H1 (cell line): Measurements from ENCODE around the gene BABAM1. TPM values are rescaled to one million over a fixed set of nuclear protein-coding genes. Genes with fewer than 3 reads are reported as not detected.

Experiments
- CTCF ChIA-PET: fragments of 300-600 bp; sonication (Branson Sonifier 250); formaldehyde crosslinking; loops from one replicate; lab custom pipeline; 2021; ENCODE audit not compliant: partially characterized antibody; lab: Charles Lee
- POLR2A ChIA-PET: fragments of 300-600 bp; sonication (Branson Sonifier 250); formaldehyde crosslinking; loops from one replicate; lab custom pipeline; 2021; ENCODE audit warnings: inconsistent platforms; ENCODE audit not compliant: partially characterized antibody; lab: Charles Lee
- DNase-seq, 2 experiments: peaks; one replicate each; pipeline versions ENCODE4 v3.0.0 to v3.0.0-alpha.2; 2010 to 2022; ENCODE audit warnings: low spot score in 2 of 2, low read depth in 1 of 2, mixed read lengths in 1 of 2
- FAIRE-seq: peaks from 2 replicates; lab custom pipeline; 2011; peaks lifted over from hg19 to GRCh38; lab: Jason Lieb, UNC
- H2AFZ ChIP-seq: 2 replicates; pipeline ENCODE4 v1.8.1; 2012; ENCODE audit warnings: low read length, inconsistent platforms
- H2AK5ac ChIP-seq: 2 replicates; pipeline ENCODE4 v1.6.1; 2013; ENCODE audit warnings: low read depth, low read length
- H2BK120ac ChIP-seq: replicated peaks from 2 replicates; pipeline ENCODE3; 2013; ENCODE audit warnings: low read depth, low read length, inconsistent platforms
- H2BK12ac ChIP-seq: 2 replicates; pipeline ENCODE4 v1.6.1; 2013; ENCODE audit warnings: low read depth, low read length
- H2BK15ac ChIP-seq: 2 replicates; pipeline ENCODE4 v1.6.1; 2013; ENCODE audit warnings: low read length
- H2BK20ac ChIP-seq: 2 replicates; pipeline ENCODE4 v1.6.1; 2013; ENCODE audit warnings: low read length
- H2BK5ac ChIP-seq: 2 replicates; pipeline ENCODE4 v1.6.1; 2013; ENCODE audit warnings: low read depth, low read length
- H3K14ac ChIP-seq: 2 replicates; pipeline ENCODE4 v1.6.1; 2013; ENCODE audit warnings: inconsistent platforms; ENCODE audit not compliant: insufficient read length
- H3K18ac ChIP-seq: 2 replicates; pipeline ENCODE4 v1.6.1; 2013; ENCODE audit warnings: low read length; ENCODE audit errors: extremely low read depth
- H3K23ac ChIP-seq: 2 replicates; pipeline ENCODE4 v1.6.1; 2013; ENCODE audit warnings: inconsistent platforms; ENCODE audit not compliant: insufficient read length
- H3K23me2 ChIP-seq: 2 replicates; pipeline ENCODE4 v1.6.1; 2013; ENCODE audit warnings: low read depth, low read length
- H3K27ac ChIP-seq: 2 replicates; pipeline ENCODE4 v1.6.1; 2011; ENCODE audit warnings: low read depth, low read length, inconsistent platforms
- H3K27me3 ChIP-seq, 4 experiments: replicated peaks in 1 of 4; 1 replicate in 1 of 4; 2 replicates in 3 of 4; pipeline versions ENCODE4 v1.6.1 to v1.8.1; 2011 to 2013; ENCODE audit warnings: low read length in 3 of 4, mild to moderate bottlenecking in 3 of 4, inconsistent platforms in 2 of 4, mixed read lengths in 2 of 4, moderate library complexity in 1 of 4; ENCODE audit not compliant: control insufficient read depth in 3 of 4, insufficient read depth in 3 of 4; ENCODE audit errors: extremely low read depth in 1 of 4
- H3K36me3 ChIP-seq, 4 experiments: 2 replicates each; pipeline versions ENCODE4 v1.6.1 to v1.8.1; 2011 to 2013; ENCODE audit warnings: mild to moderate bottlenecking in 4 of 4, low read length in 3 of 4, moderate library complexity in 2 of 4, control low read depth in 1 of 4, inconsistent platforms in 1 of 4; ENCODE audit not compliant: insufficient read depth in 4 of 4, control insufficient read depth in 2 of 4
- H3K4ac ChIP-seq: replicated peaks from 2 replicates; pipeline ENCODE3; 2013; ENCODE audit warnings: low read length, low read depth, mixed read lengths, inconsistent platforms; ENCODE audit not compliant: insufficient read length
- H3K4me1 ChIP-seq, 4 experiments: replicated peaks in 1 of 4; 1 replicate in 1 of 4; 2 replicates in 3 of 4; pipeline versions ENCODE4 v1.6.1 to v1.8.1; 2011 to 2013; ENCODE audit warnings: low read length in 3 of 4, inconsistent platforms in 2 of 4, mixed read lengths in 1 of 4; ENCODE audit not compliant: insufficient read depth in 4 of 4, control insufficient read depth in 3 of 4
- H3K4me2 ChIP-seq, 2 experiments: 2 replicates each; pipeline versions ENCODE4 v1.6.1 to v1.8.1; 2011 to 2013; ENCODE audit warnings: low read depth in 2 of 2, low read length in 2 of 2, control low read depth in 1 of 2, inconsistent platforms in 1 of 2, mild to moderate bottlenecking in 1 of 2; ENCODE audit not compliant: insufficient read depth in 1 of 2
- H3K4me3 ChIP-seq, 4 experiments: fragments of 200-600, 300-600 bp in 1 of 4; sonication (generic), shearing (Covaris generic), sonication (Bioruptor Twin) in 1 of 4; 2 replicates each; pipeline versions ENCODE4 v1.5.1 to v1.8.1; 2011 to 2016; ENCODE audit warnings: low read length in 4 of 4, low read depth in 3 of 4, control low read depth in 2 of 4, inconsistent platforms in 2 of 4, mild to moderate bottlenecking in 2 of 4, mixed read lengths in 1 of 4, moderate library complexity in 1 of 4; ENCODE audit not compliant: insufficient read depth in 2 of 4; ENCODE audit errors: extremely low read depth in 1 of 4
- H3K56ac ChIP-seq: replicated peaks from 2 replicates; pipeline ENCODE3; 2013; ENCODE audit warnings: low read depth, mild to moderate bottlenecking, mixed read lengths, low read length, inconsistent platforms; ENCODE audit not compliant: insufficient read length
- H3K79me1 ChIP-seq: 2 replicates; pipeline ENCODE4 v1.6.1; 2013; ENCODE audit warnings: low read depth, low read length, control low read depth
- H3K79me2 ChIP-seq, 2 experiments: 2 replicates each; pipeline versions ENCODE4 v1.6.1 to v1.8.1; 2012 to 2013; ENCODE audit warnings: low read length in 2 of 2, mild to moderate bottlenecking in 2 of 2, inconsistent platforms in 1 of 2; ENCODE audit not compliant: insufficient read depth in 2 of 2, control insufficient read depth in 1 of 2
- H3K9ac ChIP-seq, 4 experiments: replicated peaks in 1 of 4; 1 replicate in 1 of 4; 2 replicates in 3 of 4; pipeline versions ENCODE4 v1.6.1 to v1.8.1; 2011 to 2013; ENCODE audit warnings: low read depth in 3 of 4, low read length in 3 of 4, control low read depth in 2 of 4, mild to moderate bottlenecking in 2 of 4, moderate library complexity in 2 of 4, inconsistent platforms in 1 of 4; ENCODE audit errors: extremely low read depth in 1 of 4
- H3K9me3 ChIP-seq, 2 experiments: 2 replicates each; pipeline versions ENCODE4 v1.6.1 to v1.8.1; 2012 to 2013; ENCODE audit warnings: mild to moderate bottlenecking in 2 of 2, moderate library complexity in 2 of 2, control low read depth in 1 of 2, inconsistent platforms in 1 of 2, low read depth in 1 of 2, low read length in 1 of 2, mixed read lengths in 1 of 2; ENCODE audit not compliant: insufficient read depth in 2 of 2
- H4K20me1 ChIP-seq, 2 experiments: replicated peaks in 1 of 2; 2 replicates each; pipeline versions ENCODE3 to v1.8.1; 2011 to 2013; ENCODE audit warnings: inconsistent platforms in 2 of 2, low read length in 2 of 2, mild to moderate bottlenecking in 1 of 2; ENCODE audit not compliant: insufficient read depth in 2 of 2, control insufficient read depth in 1 of 2
- H4K5ac ChIP-seq: 2 replicates; pipeline ENCODE4 v1.6.1; 2013; ENCODE audit warnings: low read length, low read depth, mixed read lengths, inconsistent platforms; ENCODE audit not compliant: insufficient read length
- H4K8ac ChIP-seq: 2 replicates; pipeline ENCODE4 v1.8.0; 2013; ENCODE audit warnings: mild to moderate bottlenecking, moderate library complexity, low read length, inconsistent platforms; ENCODE audit not compliant: insufficient read depth; ENCODE audit errors: extremely low read depth
- H4K91ac ChIP-seq: replicated peaks from 2 replicates; pipeline ENCODE3; 2013; ENCODE audit warnings: low read length, mixed read lengths, inconsistent platforms; ENCODE audit not compliant: insufficient read length
- CHD1 ChIP-seq: IDR thresholded peaks from 2 replicates; pipeline ENCODE4 v1.6.1; 2012; ENCODE audit warnings: low read depth, low read length, improper control_type of control experiment
- HDAC2 ChIP-seq, 2 experiments: fragments of 300-600 bp in 1 of 2; sonication (generic) in 1 of 2; IDR thresholded peaks; 2 replicates each; pipeline ENCODE4 v1.6.1; 2011 to 2012; ENCODE audit warnings: low read depth in 2 of 2, low read length in 2 of 2, mild to moderate bottlenecking in 2 of 2, moderate library complexity in 2 of 2, borderline replicate concordance in 1 of 2, inconsistent platforms in 1 of 2
- JUND ChIP-seq: IDR thresholded peaks from 2 replicates; pipeline ENCODE4 v1.6.1; 2011; ENCODE audit warnings: mild to moderate bottlenecking, improper control_type of control experiment, low read length
- KDM1A ChIP-seq: fragments of 200-600, 300-600 bp; sonication (generic); IDR thresholded peaks from 2 replicates; pipeline ENCODE4 v1.7.1; 2016; ENCODE audit warnings: mild to moderate bottlenecking, low read length, borderline replicate concordance
- KDM5A ChIP-seq: fragments of 200-600 bp; IDR thresholded peaks from 2 replicates; pipeline ENCODE4 v1.7.1; 2012; ENCODE audit warnings: mild to moderate bottlenecking, low read length, inconsistent platforms, mixed read lengths
- MAX ChIP-seq: IDR thresholded peaks from 2 replicates; pipeline ENCODE4 v1.6.1; 2012; ENCODE audit warnings: inconsistent platforms
- NANOG ChIP-seq: IDR thresholded peaks from 2 replicates; pipeline ENCODE4 v1.6.1; 2011; ENCODE audit warnings: low read length, low read depth, mild to moderate bottlenecking, inconsistent platforms; ENCODE audit not compliant: insufficient read depth, poor library complexity, severe bottlenecking
- RBBP5 ChIP-seq: IDR thresholded peaks from 2 replicates; pipeline ENCODE4 v1.7.1; 2012; ENCODE audit warnings: low read depth, mild to moderate bottlenecking, inconsistent platforms, low read length, moderate library complexity, borderline replicate concordance
- RNF2 ChIP-seq: fragments of 200-900, 300-1000 bp; sonication (generic); IDR thresholded peaks from 2 replicates; pipeline ENCODE4 v1.7.1; 2016; ENCODE audit warnings: borderline replicate concordance, low read depth, mild to moderate bottlenecking, antibody characterized with exemption, low read length; ENCODE audit not compliant: poor library complexity, severe bottlenecking; ENCODE audit errors: missing control alignments
- RXRA ChIP-seq: IDR thresholded peaks from 2 replicates; pipeline ENCODE4 v1.6.1; 2011; ENCODE audit warnings: low read depth, mild to moderate bottlenecking, low read length, moderate library complexity; ENCODE audit not compliant: insufficient read depth
- SIRT6 ChIP-seq: IDR thresholded peaks from one replicate; pipeline ENCODE4 v1.7.1; 2012; ENCODE audit warnings: low read length, inconsistent platforms
- SP1 ChIP-seq: IDR thresholded peaks from 2 replicates; pipeline ENCODE4 v1.6.1; 2011; ENCODE audit warnings: low read depth, low read length
- TAF7 ChIP-seq: optimal IDR thresholded peaks from 2 replicates; pipeline ENCODE3; 2011; ENCODE audit warnings: low read depth, mild to moderate bottlenecking, inconsistent platforms, low read length, moderate library complexity, borderline replicate concordance
- WGBS, 2 experiments: shearing (Covaris generic) in 1 of 2; methylation state at CpG; one replicate each; pipeline versions ENCODE4 v1.1.6 to v1.1.7; 2013 to 2015; ENCODE audit warnings: low lambda C conversion rate in 2 of 2, mixed read lengths in 2 of 2, inconsistent platforms in 1 of 2, low coverage in 1 of 2, missing lambda C conversion rate in 1 of 2; ENCODE audit not compliant: insufficient replicate concordance in 2 of 2, insufficient coverage in 1 of 2, insufficient read length in 1 of 2; ENCODE audit errors: extremely low coverage in 1 of 2, missing lambda C conversion rate in 1 of 2; 5-methylcytosine and 5-hydroxymethylcytosine counted together
- polyA plus RNA-seq, 7 experiments: library from polyadenylated mRNA; depleted of rRNA in 3 of 7; stranded (reverse) in 5 of 7; unstranded in 2 of 7; fragments of >200 nt in 5 of 7; fragments of 200-250 nt in 2 of 7; gene quantifications; 1 replicate in 5 of 7; 2 replicates in 1 of 7; 4 replicates in 1 of 7; pipeline versions ENCODE4 v1.2.1 to v1.2.3, GENCODE V29; 2011 to 2013; ENCODE audit warnings: missing spikeins in 2 of 7, mixed read lengths in 2 of 7
- total RNA-seq: library from RNA; stranded (reverse); fragmentation: NEBNext Ultra II Directional; extraction: Animal tissue kit (Norgen Biotek cat#: 25700); gene quantifications from 2 replicates; pipeline ENCODE4 v1.2.1, GENCODE V29; 2021

The BABAM1 gene
- total and polyA plus RNA-seq, 2 of the 8 experiments (the other 6 are each of a cell fraction or from before 2014, with no cell fraction given), result 127 to 133 TPM

GRCh38 chr19:17286263-17286662 lies 19.0 kb downstream of the BABAM1 start:
- Histone ChIP-seq H3K79me2 (no peaks in the 10 kb centered on the region), H4K8ac (no peak overlapping the region), H3K36me3 (no peaks in the 10 kb centered on the region), H3K4me1 (peaks cover 0 to 3% (median under 1%) of the 10 kb centered on the region in 4 experiments; a peak in 3 of 7 replicates), H3K79me1 (no peaks in the 10 kb centered on the region; the same call in 1 of the 2 replicates), H2BK15ac (no peak overlapping the region), H2AFZ (no peak overlapping the region), H3K9me3 (peaks cover 0 to 6% of the 10 kb centered on the region in 2 experiments; a peak in 1 of 4 replicates), H3K9ac (no peak overlapping the region), H3K4ac (no peak overlapping the region), H4K20me1 (peaks cover 0 to 1% of the 10 kb centered on the region in 2 experiments), H3K4me2 (no peak overlapping the region), H2BK120ac (no peak overlapping the region), H2BK12ac (no peak overlapping the region), H3K56ac (no peak overlapping the region), H3K27ac (no peak overlapping the region), H3K14ac (no peak overlapping the region), H3K27me3 (peaks cover 0 to 3% (median 0%) of the 10 kb centered on the region in 4 experiments; a peak in 3 of 7 replicates), H4K91ac (no peak overlapping the region), H3K23ac (no peak overlapping the region), H3K18ac (no peak overlapping the region), H2BK5ac (no peak overlapping the region), H2BK20ac (no peak overlapping the region), H3K23me2 (no peaks in the 10 kb centered on the region; the same call in 1 of the 2 replicates), H2AK5ac (no peak overlapping the region), H4K5ac (no peak overlapping the region), H3K4me3 (no peak overlapping the region)
- 92% methylated on average over 9 of the region's 11 CpGs; no CpG with 5 or more reads in 1 of the 2 experiments for WGBS, 2 experiments
- POLR2A ChIA-PET, result interaction anchor here (0.7 to 1.4 kb wide), 3 partner anchors 19 to 52 kb away, joined by 3 to 4 read pairs (median 3); partner anchors contain the start of gene BABAM1
- no peak for FAIRE-seq
- CTCF ChIA-PET, result interaction anchor here (0.6 to 2.3 kb wide), 4 partner anchors 26 to 180 kb away, joined by 3 to 13 read pairs (median 4); no protein-coding TSS in a partner anchor
- DNase-seq, result no peak
- TF ChIP-seq RNF2 (no peak), RXRA (no peak), JUND (no peak), SP1 (no peak), CHD1 (no peak), MAX (no peak), TAF7 (no peak), SIRT6 (no peak), RBBP5 (no peak), HDAC2 (IDR thresholded peaks at IDR 0.05; ENCODE audit: borderline replicate concordance in 1 of 2, low read depth in 2 of 2, low read length in 2 of 2) (no peak), NANOG (no peak), KDM5A (no peak), KDM1A (no peak)
